ENCODE results near the gene PEX7. TPM values are rescaled to one million over a fixed set of nuclear protein-coding genes. Genes with fewer than 3 reads are reported as not detected.

The PEX7 gene
- polyA plus RNA-seq, 3 donors: 3.0 to 6.1 (median 3.9) TPM

- H3K4me2 ChIP-seq (replicated peaks; ENCODE audit: extremely low read depth, low read length, poor library complexity, severe bottlenecking): no peak overlapping the region
- intact Hi-C loops (cut with micrococcal nuclease): no loop called here
- H3K9ac ChIP-seq (ENCODE audit: insufficient read depth, low read length, poor library complexity, severe bottlenecking): no peak overlapping the region
- H3K4me3 ChIP-seq (replicated peaks in 1 of 3; ENCODE audit: low read depth in 2 of 3, low read length in 3 of 3): no peak overlapping the region
- 100% methylated on average over 2 of the region's 4 CpGs for WGBS (ENCODE audit: insufficient coverage)
- no peaks in the 10 kb centered on the region for H3K36me3 ChIP-seq (replicated peaks in 1 of 2; ENCODE audit: control insufficient read depth in 1 of 2, insufficient read depth in 2 of 2, low read length in 2 of 2)
- Mint-ChIP-seq H3K9me3 (peaks cover 0 to 5% (median 0%) of the 10 kb centered on the region in 7 donors), H3K27ac (peak overlapping the region in 1 of 7 donors; percentile 50), H3K4me3 (no peak overlapping the region), H3K27me3 (ENCODE audit: low read depth in 3 of 3) (no peaks in the 10 kb centered on the region), H3K4me1 (peaks cover 2% of the 10 kb centered on the region), H3K36me3 (peaks cover 10 to 14% of the 10 kb centered on the region in 2 donors)
- no peak overlapping the region for H3K27ac ChIP-seq (ENCODE audit: low read depth in 1 of 2, low read length in 2 of 2)
- TF ChIP-seq, protein P1, sequence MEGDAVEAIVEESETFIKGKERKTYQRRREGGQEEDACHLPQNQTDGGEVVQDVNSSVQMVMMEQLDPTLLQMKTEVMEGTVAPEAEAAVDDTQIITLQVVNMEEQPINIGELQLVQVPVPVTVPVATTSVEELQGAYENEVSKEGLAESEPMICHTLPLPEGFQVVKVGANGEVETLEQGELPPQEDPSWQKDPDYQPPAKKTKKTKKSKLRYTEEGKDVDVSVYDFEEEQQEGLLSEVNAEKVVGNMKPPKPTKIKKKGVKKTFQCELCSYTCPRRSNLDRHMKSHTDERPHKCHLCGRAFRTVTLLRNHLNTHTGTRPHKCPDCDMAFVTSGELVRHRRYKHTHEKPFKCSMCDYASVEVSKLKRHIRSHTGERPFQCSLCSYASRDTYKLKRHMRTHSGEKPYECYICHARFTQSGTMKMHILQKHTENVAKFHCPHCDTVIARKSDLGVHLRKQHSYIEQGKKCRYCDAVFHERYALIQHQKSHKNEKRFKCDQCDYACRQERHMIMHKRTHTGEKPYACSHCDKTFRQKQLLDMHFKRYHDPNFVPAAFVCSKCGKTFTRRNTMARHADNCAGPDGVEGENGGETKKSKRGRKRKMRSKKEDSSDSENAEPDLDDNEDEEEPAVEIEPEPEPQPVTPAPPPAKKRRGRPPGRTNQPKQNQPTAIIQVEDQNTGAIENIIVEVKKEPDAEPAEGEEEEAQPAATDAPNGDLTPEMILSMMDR (IDR thresholded peaks at IDR 0.05): no peak
- H4K20me1 ChIP-seq (ENCODE audit: insufficient read depth, low read length): no peaks in the 10 kb centered on the region
- no peaks in the 10 kb centered on the region for H3K4me1 ChIP-seq (ENCODE audit: control insufficient read depth in 1 of 2, insufficient read depth in 2 of 2, low read length in 2 of 2)
- H3K27me3 ChIP-seq (ENCODE audit: control insufficient read depth in 2 of 2, insufficient read depth in 2 of 2, low read length in 2 of 2): no peaks in the 10 kb centered on the region
- DNase-seq: no peak
- H3K9me3 ChIP-seq (replicated peaks in 1 of 2; ENCODE audit: control insufficient read depth in 1 of 2, insufficient read depth in 1 of 2, low read length in 2 of 2): no peaks in the 10 kb centered on the region
- no peaks in the 10 kb centered on the region for H3K79me2 ChIP-seq (ENCODE audit: insufficient read depth, low read length)
- no peak overlapping the region for H2AFZ ChIP-seq (ENCODE audit: insufficient read depth, low read depth, low read length, poor library complexity, severe bottlenecking)
Observed at GRCh38 chr6:136840276-136841001, 18.0 kb downstream of the PEX7 start.

GRCh38 chr6:136843210-136843609 is 20.8 kb downstream of the PEX7 start:
- Mint-ChIP-seq H3K9me3 (peaks cover 0 to 2% (median 0%) of the 10 kb centered on the region in 7 donors), H3K27ac (no peak overlapping the region), H3K4me3 (no peak overlapping the region), H3K27me3 (ENCODE audit: low read depth in 3 of 3) (no peaks in the 10 kb centered on the region), H3K4me1 (peaks cover 2% of the 10 kb centered on the region), H3K36me3 (peaks cover 13 to 18% of the 10 kb centered on the region in 2 donors)
- no peaks in the 10 kb centered on the region for H3K4me1 ChIP-seq (ENCODE audit: control insufficient read depth in 1 of 2, insufficient read depth in 2 of 2, low read length in 2 of 2)
- H3K9me3 ChIP-seq (replicated peaks in 1 of 2; ENCODE audit: control insufficient read depth in 1 of 2, insufficient read depth in 1 of 2, low read length in 2 of 2): no peaks in the 10 kb centered on the region
- no peak for DNase-seq
- no peaks in the 10 kb centered on the region for H4K20me1 ChIP-seq (ENCODE audit: insufficient read depth, low read length)
- intact Hi-C loops (cut with micrococcal nuclease): no loop called here
- 100% methylated on average over 1 of the region's 3 CpGs for WGBS (ENCODE audit: insufficient coverage)
- no peak overlapping the region for H3K27ac ChIP-seq (ENCODE audit: low read depth in 1 of 2, low read length in 2 of 2)
- no peak overlapping the region for H2AFZ ChIP-seq (ENCODE audit: insufficient read depth, low read depth, low read length, poor library complexity, severe bottlenecking)
- H3K27me3 ChIP-seq (ENCODE audit: control insufficient read depth in 2 of 2, insufficient read depth in 2 of 2, low read length in 2 of 2): no peaks in the 10 kb centered on the region
- no peak overlapping the region for H3K4me2 ChIP-seq (replicated peaks; ENCODE audit: extremely low read depth, low read length, poor library complexity, severe bottlenecking)
- H3K4me3 ChIP-seq (replicated peaks in 1 of 3; ENCODE audit: low read depth in 2 of 3, low read length in 3 of 3): no peak overlapping the region
- no peak overlapping the region for H3K9ac ChIP-seq (ENCODE audit: insufficient read depth, low read length, poor library complexity, severe bottlenecking)
- no peaks in the 10 kb centered on the region for H3K79me2 ChIP-seq (ENCODE audit: insufficient read depth, low read length)
- H3K36me3 ChIP-seq (replicated peaks in 1 of 2; ENCODE audit: control insufficient read depth in 1 of 2, insufficient read depth in 2 of 2, low read length in 2 of 2): no peaks in the 10 kb centered on the region
- TF ChIP-seq, protein P1 (IDR thresholded peaks at IDR 0.05): no peak
